Measurements from ENCODE around the gene VASP.

- TF ChIP-seq, protein P1, sequence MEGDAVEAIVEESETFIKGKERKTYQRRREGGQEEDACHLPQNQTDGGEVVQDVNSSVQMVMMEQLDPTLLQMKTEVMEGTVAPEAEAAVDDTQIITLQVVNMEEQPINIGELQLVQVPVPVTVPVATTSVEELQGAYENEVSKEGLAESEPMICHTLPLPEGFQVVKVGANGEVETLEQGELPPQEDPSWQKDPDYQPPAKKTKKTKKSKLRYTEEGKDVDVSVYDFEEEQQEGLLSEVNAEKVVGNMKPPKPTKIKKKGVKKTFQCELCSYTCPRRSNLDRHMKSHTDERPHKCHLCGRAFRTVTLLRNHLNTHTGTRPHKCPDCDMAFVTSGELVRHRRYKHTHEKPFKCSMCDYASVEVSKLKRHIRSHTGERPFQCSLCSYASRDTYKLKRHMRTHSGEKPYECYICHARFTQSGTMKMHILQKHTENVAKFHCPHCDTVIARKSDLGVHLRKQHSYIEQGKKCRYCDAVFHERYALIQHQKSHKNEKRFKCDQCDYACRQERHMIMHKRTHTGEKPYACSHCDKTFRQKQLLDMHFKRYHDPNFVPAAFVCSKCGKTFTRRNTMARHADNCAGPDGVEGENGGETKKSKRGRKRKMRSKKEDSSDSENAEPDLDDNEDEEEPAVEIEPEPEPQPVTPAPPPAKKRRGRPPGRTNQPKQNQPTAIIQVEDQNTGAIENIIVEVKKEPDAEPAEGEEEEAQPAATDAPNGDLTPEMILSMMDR (IDR thresholded peaks at IDR 0.05; ENCODE audit: low read depth, low read length): no peak
- TF ChIP-seq EZH2phosphoT487 (IDR thresholded peaks at IDR 0.05; ENCODE audit: low read depth): no peak
Observed at GRCh38 chr19:45471931-45472562, 35.2 kb upstream of the VASP start.

Data from OCI-LY3 (cell line).